Measurements from ENCODE around the gene RRAD. TPM values are rescaled to one million over a fixed set of nuclear protein-coding genes. Genes with fewer than 3 reads are reported as not detected.

Gene RRAD
- total and polyA plus RNA-seq, 4 donors: 0.14 to 0.61 (median 0.54) TPM

DNA sequence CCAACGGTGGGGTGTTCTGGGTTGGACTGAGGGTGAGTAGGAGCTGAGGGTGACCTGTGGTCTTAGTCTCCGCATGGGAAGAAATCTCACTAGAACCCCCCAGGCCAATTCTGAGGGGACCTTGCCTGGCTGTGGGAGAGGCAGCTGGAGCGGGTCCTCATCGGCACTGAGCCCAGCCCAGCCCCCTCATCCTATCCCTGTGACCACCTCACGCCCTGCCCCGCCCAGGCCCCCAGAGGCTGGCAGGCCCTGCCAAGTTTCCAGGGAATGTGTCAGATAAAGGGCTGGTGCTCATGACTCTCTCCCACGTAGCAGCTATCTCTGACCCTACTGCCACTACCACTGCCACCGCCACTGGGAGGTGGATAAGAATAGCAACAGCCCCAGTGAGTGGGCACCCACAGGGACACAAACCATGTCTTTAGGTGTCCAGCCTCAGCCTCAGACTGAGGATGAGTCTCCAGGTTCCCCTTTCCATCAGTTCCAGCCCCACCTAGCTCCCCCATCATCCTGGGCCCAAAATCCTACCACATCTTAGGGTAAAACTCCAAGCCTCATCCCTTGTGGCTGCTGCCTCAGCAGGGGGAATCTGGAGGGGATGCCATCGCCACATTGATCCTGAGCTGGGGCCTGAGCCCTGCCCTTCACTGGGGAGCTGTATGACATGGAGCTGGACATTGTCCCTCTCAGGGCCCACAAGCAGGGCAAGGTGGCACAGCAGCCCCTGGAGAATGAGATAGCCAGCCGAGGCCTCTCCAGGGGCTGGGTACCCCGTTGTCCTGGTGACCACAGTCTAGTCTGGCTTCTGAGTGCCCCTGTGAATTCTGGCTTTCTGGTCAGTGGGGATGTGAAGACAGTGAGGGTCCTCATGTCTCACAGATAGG, 21.5 kb downstream of the RRAD start:
- Histone ChIP-seq H3K9ac (ENCODE audit: low read depth in 1 of 2, low read length in 2 of 2) (no peak overlapping the region), H3K9me3 (ENCODE audit: control insufficient read depth in 4 of 4, low read length in 3 of 4) (no peaks in the 10 kb centered on the region), H3K27ac (ENCODE audit: low read depth in 1 of 2, low read length in 2 of 2) (no peak overlapping the region), H3K4me3 (ENCODE audit: low read depth in 1 of 3, low read length in 3 of 3) (no peak overlapping the region), H3K4me1 (ENCODE audit: control insufficient read depth in 4 of 4, insufficient read depth in 4 of 4, low read length in 3 of 4) (peaks cover 6 to 18% (median 15%) of the 10 kb centered on the region in 4 donors), H3K36me3 (ENCODE audit: control insufficient read depth in 4 of 4, insufficient read depth in 3 of 4, low read depth in 1 of 4, low read length in 3 of 4) (no peaks in the 10 kb centered on the region), H3K27me3 (ENCODE audit: control insufficient read depth in 4 of 4, insufficient read depth in 4 of 4, low read length in 3 of 4) (no peaks in the 10 kb centered on the region)
- WGBS: 89% methylated on average over 11 of the region's 11 CpGs
- TF ChIP-seq JUND (IDR thresholded peaks at IDR 0.05): no peak
- TF ChIP-seq YY1 (IDR thresholded peaks at IDR 0.05): no peak
- no peak for TF ChIP-seq FOXA1 (IDR thresholded peaks at IDR 0.05)
- no peak for TF ChIP-seq EGR1 (IDR thresholded peaks at IDR 0.05; ENCODE audit: low read depth in 2 of 2)
- TF ChIP-seq, protein P1, sequence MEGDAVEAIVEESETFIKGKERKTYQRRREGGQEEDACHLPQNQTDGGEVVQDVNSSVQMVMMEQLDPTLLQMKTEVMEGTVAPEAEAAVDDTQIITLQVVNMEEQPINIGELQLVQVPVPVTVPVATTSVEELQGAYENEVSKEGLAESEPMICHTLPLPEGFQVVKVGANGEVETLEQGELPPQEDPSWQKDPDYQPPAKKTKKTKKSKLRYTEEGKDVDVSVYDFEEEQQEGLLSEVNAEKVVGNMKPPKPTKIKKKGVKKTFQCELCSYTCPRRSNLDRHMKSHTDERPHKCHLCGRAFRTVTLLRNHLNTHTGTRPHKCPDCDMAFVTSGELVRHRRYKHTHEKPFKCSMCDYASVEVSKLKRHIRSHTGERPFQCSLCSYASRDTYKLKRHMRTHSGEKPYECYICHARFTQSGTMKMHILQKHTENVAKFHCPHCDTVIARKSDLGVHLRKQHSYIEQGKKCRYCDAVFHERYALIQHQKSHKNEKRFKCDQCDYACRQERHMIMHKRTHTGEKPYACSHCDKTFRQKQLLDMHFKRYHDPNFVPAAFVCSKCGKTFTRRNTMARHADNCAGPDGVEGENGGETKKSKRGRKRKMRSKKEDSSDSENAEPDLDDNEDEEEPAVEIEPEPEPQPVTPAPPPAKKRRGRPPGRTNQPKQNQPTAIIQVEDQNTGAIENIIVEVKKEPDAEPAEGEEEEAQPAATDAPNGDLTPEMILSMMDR (IDR thresholded peaks at IDR 0.05; ENCODE audit: low read depth, low read length, missing input control): no peak
- no peak for TF ChIP-seq HNF4A (conservative IDR thresholded peaks at IDR 0.05)
- TF ChIP-seq, protein P2, sequence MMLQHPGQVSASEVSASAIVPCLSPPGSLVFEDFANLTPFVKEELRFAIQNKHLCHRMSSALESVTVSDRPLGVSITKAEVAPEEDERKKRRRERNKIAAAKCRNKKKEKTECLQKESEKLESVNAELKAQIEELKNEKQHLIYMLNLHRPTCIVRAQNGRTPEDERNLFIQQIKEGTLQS (IDR thresholded peaks at IDR 0.05): no peak
- no peak for TF ChIP-seq RAD21 (IDR thresholded peaks at IDR 0.05)
- no peak for TF ChIP-seq HNF4G (IDR thresholded peaks at IDR 0.05)
- no peak for TF ChIP-seq FOXA2 (IDR thresholded peaks at IDR 0.05)
- no peak for TF ChIP-seq NR2F2 (IDR thresholded peaks at IDR 0.05)
- no peak for DNase-seq (ENCODE audit: low spot score)

DNA sequence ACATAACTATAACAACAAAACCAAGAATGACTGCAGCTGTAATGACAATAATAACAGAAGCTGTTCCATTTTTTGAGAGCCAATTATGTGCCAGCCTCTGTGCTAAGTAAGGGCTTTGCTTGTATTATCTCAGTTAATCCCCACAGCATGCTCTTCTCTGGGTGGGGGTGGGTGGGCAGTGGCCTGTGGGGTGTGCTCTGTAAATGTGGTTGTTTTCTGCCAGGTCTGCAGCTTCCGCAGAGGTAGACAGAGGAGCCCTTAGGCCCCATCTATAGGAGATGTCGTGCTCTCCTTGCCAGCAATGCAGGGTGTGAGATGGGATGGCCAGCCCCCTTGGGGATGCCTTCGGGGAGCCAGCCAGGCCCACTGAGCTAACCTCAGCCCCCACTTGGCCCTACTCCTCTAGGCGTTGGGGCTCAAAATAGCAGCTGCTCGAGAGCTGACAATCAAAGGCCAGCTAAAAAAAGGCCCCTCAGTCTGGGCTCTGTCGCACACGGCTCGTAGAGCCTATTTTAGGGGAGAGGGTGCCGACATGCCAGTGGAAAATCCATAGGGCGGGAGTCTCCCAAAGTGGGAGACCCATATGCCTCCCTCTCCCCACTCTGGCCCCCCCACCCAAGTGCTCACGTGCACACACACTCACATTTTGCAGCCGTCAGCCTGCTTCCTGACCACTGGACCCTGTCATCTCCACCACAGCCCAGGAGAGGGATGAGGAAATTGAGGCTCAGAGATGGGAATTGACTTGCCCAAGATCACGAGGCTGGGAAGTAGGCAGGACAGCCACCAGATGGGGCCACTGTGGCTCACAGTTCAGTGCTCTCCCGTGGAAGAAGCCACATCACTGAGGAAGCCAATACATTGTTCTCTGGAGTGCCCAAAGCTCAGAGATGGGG, 22.4 kb downstream of the RRAD start:
- Histone ChIP-seq H3K36me3 (ENCODE audit: control insufficient read depth in 4 of 4, insufficient read depth in 3 of 4, low read depth in 1 of 4, low read length in 3 of 4) (no peaks in the 10 kb centered on the region), H3K4me1 (ENCODE audit: control insufficient read depth in 4 of 4, insufficient read depth in 4 of 4, low read length in 3 of 4) (peaks cover 6 to 22% (median 17%) of the 10 kb centered on the region in 4 donors), H3K27me3 (ENCODE audit: control insufficient read depth in 4 of 4, insufficient read depth in 4 of 4, low read length in 3 of 4) (no peaks in the 10 kb centered on the region), H3K9me3 (ENCODE audit: control insufficient read depth in 4 of 4, low read length in 3 of 4) (no peaks in the 10 kb centered on the region), H3K4me3 (ENCODE audit: low read depth in 1 of 3, low read length in 3 of 3) (no peak overlapping the region), H3K27ac (ENCODE audit: low read depth in 1 of 2, low read length in 2 of 2) (no peak overlapping the region), H3K9ac (ENCODE audit: low read depth in 1 of 2, low read length in 2 of 2) (no peak overlapping the region)
- DNase-seq (ENCODE audit: low spot score): no peak
- 84% methylated on average over 14 of the region's 14 CpGs for WGBS
- no peak for TF ChIP-seq SP1 (IDR thresholded peaks at IDR 0.05)
- TF ChIP-seq EGR1 (IDR thresholded peaks at IDR 0.05; ENCODE audit: low read depth in 2 of 2): no peak
- TF ChIP-seq, protein P2 (IDR thresholded peaks at IDR 0.05): no peak
- no peak for TF ChIP-seq HNF4G (IDR thresholded peaks at IDR 0.05)
- TF ChIP-seq RXRA (IDR thresholded peaks at IDR 0.05): no peak
- no peak for TF ChIP-seq TAF1 (conservative IDR thresholded peaks at IDR 0.05)
- TF ChIP-seq HNF4A (conservative IDR thresholded peaks at IDR 0.05): no peak

Measured in liver (tissue), 9 donors.